ENCODE results near the gene TSPYL2.

GRCh38 chrX:53093748-53094581 is 11.8 kb downstream of the TSPYL2 start, which contains the start of gene KANTR:
- TF ChIP-seq EZH2 (IDR thresholded peaks at IDR 0.05; ENCODE audit: borderline replicate concordance, insufficient read depth, low read depth, low read length, poor library complexity, severe bottlenecking) = no peak
- TF ChIP-seq, protein P1, sequence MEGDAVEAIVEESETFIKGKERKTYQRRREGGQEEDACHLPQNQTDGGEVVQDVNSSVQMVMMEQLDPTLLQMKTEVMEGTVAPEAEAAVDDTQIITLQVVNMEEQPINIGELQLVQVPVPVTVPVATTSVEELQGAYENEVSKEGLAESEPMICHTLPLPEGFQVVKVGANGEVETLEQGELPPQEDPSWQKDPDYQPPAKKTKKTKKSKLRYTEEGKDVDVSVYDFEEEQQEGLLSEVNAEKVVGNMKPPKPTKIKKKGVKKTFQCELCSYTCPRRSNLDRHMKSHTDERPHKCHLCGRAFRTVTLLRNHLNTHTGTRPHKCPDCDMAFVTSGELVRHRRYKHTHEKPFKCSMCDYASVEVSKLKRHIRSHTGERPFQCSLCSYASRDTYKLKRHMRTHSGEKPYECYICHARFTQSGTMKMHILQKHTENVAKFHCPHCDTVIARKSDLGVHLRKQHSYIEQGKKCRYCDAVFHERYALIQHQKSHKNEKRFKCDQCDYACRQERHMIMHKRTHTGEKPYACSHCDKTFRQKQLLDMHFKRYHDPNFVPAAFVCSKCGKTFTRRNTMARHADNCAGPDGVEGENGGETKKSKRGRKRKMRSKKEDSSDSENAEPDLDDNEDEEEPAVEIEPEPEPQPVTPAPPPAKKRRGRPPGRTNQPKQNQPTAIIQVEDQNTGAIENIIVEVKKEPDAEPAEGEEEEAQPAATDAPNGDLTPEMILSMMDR (IDR thresholded peaks at IDR 0.05) = no peak
